Measurements from ENCODE around the gene COPRS.

COPRS gene

DNA sequence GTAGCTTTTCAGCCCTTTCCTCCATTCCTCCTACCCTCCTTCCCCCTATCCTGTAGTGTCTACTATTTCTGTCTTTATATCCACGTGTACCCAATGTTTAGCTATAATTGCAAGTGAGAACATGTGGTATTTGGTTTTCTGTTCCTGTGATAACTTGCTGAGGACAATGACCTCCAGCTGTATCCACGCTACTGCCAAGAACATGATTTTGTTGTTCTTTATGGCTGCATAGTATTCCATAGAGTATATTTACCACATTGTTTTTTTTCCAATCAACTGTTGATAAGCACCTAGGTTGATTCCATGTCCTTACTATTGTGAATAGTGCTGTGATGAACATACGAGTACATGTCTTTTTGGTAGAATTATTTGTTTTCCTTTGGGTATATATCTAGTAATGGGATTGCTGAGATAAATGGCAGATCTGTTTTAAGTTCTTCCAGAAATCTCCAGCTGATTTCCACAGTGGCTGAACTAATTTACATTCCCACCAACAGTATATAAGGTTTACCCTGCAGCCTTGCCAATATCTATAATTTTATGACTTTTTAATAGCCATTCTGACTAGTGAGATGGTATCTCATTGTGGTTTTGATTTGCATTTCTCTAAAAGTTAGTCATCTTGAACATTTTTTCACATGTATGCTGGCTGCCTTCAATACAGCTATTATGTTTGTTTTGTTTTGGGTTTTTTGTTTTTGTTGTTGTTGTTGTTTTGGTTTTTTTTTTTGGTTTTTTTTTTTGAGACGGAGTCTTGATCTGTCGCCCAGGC, 10.9 kb upstream of the COPRS start:
- no peak for DNase-seq (ENCODE audit: low read depth)
- no peak overlapping the region for H3K4me3 ChIP-seq (ENCODE audit: low read length)
- TF ChIP-seq, protein P1, sequence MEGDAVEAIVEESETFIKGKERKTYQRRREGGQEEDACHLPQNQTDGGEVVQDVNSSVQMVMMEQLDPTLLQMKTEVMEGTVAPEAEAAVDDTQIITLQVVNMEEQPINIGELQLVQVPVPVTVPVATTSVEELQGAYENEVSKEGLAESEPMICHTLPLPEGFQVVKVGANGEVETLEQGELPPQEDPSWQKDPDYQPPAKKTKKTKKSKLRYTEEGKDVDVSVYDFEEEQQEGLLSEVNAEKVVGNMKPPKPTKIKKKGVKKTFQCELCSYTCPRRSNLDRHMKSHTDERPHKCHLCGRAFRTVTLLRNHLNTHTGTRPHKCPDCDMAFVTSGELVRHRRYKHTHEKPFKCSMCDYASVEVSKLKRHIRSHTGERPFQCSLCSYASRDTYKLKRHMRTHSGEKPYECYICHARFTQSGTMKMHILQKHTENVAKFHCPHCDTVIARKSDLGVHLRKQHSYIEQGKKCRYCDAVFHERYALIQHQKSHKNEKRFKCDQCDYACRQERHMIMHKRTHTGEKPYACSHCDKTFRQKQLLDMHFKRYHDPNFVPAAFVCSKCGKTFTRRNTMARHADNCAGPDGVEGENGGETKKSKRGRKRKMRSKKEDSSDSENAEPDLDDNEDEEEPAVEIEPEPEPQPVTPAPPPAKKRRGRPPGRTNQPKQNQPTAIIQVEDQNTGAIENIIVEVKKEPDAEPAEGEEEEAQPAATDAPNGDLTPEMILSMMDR (IDR thresholded peaks at IDR 0.05; ENCODE audit: insufficient read depth, low read depth, low read length, missing control alignments), result no peak

DNA sequence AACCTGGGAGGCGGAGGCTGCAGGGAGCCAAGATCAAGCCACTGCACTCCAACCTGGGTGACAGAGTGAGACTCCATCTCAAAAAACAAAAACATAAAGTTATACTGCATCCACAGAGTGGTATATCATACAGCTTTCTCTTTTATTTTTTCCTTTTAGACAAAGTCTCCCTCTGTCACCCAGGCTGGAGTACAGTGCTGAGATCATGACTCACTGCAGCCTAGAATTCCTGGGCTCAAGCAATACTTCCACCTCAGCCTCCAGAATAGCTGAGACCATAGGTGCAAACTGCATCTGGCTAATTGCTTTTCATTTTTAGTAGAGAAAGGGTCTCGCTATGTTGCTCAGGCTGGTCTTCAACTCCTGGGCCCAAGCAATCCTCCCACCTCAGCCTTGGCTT, 10.0 kb upstream of the COPRS start:
- TF ChIP-seq, protein P1 (IDR thresholded peaks at IDR 0.05; ENCODE audit: insufficient read depth, low read depth, low read length, missing control alignments), result no peak
- DNase-seq (ENCODE audit: low read depth), result no peak
- H3K4me3 ChIP-seq (ENCODE audit: low read length), result no peak overlapping the region

DNA sequence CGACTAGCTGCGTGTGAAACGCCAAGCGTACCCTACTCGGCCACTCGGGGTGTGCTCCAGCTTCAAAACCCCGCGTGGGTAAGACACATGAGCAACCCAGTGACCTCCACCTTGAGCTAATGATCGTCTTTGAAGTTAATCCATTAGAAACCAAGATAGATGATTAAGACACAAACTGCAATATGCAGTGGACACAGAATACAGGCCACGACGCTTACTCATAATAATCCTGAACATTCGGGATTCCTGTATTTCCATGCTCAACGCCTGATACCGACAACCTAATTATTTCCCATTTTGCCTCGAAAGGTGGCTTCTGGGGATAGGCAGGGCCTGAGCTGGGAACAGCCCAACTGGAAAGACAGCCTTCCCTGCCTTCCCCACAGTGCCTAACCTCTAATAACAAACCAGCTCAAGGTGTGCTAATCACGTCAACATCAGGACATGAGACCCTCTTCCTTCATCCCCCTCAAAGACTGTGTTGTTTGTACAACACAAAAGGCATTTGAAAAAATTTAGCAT, 504 bp upstream of the COPRS start:
- H3K4me3 ChIP-seq (ENCODE audit: low read length), result peak overlapping the region; percentile 49
- DNase-seq (ENCODE audit: low read depth), result no peak
- TF ChIP-seq, protein P1 (IDR thresholded peaks at IDR 0.05; ENCODE audit: insufficient read depth, low read depth, low read length, missing control alignments), result no peak

DNA sequence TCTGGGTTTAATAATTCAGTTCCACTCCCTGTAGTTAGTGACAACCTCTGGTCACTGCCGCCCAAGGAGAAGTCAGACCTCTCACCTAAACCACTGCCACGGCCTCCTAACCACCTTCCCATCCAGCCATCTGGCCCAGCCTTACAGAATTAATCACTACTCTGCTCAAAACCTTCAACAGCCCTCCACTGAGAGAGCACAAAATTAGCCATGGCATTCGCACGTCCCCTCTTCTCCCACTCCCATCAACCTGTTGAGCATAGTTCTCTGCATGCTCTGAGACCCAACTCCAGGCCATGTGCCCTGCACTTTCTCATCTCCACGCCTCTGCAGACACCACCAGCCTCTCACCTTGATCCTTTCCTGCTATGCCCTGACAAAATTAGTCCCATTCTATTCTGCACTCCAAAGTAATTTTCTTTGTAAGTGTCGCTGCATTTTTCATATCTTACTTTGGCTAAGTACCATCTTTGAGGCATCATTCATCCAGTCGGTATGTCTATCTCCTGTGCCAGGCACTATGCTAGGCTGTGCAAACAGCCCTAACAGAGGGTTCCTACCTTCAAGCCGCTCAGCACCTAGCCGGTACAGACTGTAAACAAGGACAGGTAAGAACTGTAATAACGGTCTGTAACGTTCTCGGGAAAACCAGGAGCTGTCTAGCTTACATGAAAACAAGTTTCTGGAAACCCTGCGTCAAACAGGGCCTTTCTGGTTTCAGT, 963 bp downstream of the COPRS start:
- TF ChIP-seq, protein P1 (IDR thresholded peaks at IDR 0.05; ENCODE audit: insufficient read depth, low read depth, low read length, missing control alignments), result no peak
- DNase-seq (ENCODE audit: low read depth), result peak; percentile 35
- peak overlapping the region; percentile 59 for H3K4me3 ChIP-seq (ENCODE audit: low read length)

DNA sequence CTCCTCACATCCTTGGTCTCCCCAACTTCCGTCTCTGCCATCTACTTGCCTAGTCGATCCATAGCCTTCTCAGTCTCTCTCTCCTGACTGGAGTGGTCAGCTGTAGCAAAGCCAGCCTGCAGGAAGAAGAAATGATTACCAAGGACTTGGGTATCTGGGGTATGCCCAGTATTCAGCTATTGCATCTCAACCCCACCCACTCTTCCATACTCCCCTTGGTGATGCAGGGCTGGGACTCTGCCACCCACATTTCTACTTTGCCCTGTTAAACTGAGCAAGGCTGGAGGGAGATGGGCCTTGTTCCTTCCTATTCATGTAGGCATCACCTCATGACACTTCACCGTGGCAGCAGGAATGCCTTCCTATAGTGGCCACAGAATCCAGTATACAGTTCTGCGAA, 2.3 kb downstream of the COPRS start:
- TF ChIP-seq, protein P1 (IDR thresholded peaks at IDR 0.05; ENCODE audit: insufficient read depth, low read depth, low read length, missing control alignments), result no peak
- DNase-seq (ENCODE audit: low read depth), result no peak
- H3K4me3 ChIP-seq (ENCODE audit: low read length), result no peak overlapping the region

DNA sequence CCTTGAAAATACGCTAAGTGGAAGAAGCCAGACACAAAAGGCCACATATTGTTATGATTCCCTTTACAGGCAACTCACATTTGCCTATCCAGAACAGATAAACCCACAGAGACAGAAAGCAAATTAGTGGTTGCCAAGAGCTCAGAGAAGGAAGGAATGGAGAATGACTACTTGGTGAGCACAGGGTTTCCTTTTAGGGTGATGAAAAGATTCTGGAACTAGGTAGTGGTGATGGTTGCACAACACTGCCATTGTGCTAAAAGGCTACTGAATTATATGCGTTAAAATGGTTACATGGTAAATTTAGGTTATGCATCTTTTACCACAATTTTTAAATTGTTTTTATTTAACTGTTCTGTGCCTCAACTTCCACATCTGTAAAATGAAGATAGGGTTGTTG, 4.4 kb downstream of the COPRS start:
- no peak for DNase-seq (ENCODE audit: low read depth)
- TF ChIP-seq, protein P1 (IDR thresholded peaks at IDR 0.05; ENCODE audit: insufficient read depth, low read depth, low read length, missing control alignments), result no peak
- H3K4me3 ChIP-seq (ENCODE audit: low read length), result no peak overlapping the region

Measured in epithelial cell of esophagus (primary cell).